ENCODE measurements around the gene ACP4. TPM values are rescaled to one million over a fixed set of nuclear protein-coding genes. Genes with fewer than 3 reads are reported as not detected.

ACP4 gene
- total and polyA plus RNA-seq, 2 of the 13 experiments (the other 11 are each of a cell fraction or from before 2014, with no cell fraction given) = 0.08 TPM; not detected in 1

GRCh38 chr19:50803633-50804419 lies 13.6 kb downstream of the ACP4 start:
- Histone ChIP-seq H3K79me2 (ENCODE audit: insufficient read depth, low read length) (peaks cover 38% of the 10 kb centered on the region), H2AFZ (ENCODE audit: low read length) (no peak overlapping the region), H4K20me1 (ENCODE audit: insufficient read depth, low read length) (peaks cover 32% of the 10 kb centered on the region), H3K27me3 (ENCODE audit: control insufficient read depth in 1 of 2, insufficient read depth in 2 of 2, low read length in 2 of 2) (no peaks in the 10 kb centered on the region; a peak in 1 of 5 replicates), H3K9ac (ENCODE audit: insufficient read depth, low read depth, low read length) (peak overlapping the region; percentile 99), H3K4me1 (ENCODE audit: insufficient read depth, low read length) (peaks cover 31% of the 10 kb centered on the region), H3K9me3 (ENCODE audit: low read length) (no peaks in the 10 kb centered on the region), H3K36me3 (replicated peaks in 1 of 2; ENCODE audit: control insufficient read depth in 1 of 2, insufficient read depth in 2 of 2, low read length in 2 of 2) (peaks cover 15 to 33% of the 10 kb centered on the region in 2 experiments), H3K27ac (ENCODE audit: extremely low read length, insufficient read depth, low read length) (peak overlapping the region; percentile 99), H3K4me3 (replicated peaks in 1 of 3; ENCODE audit: insufficient read depth in 1 of 3, low read depth in 2 of 3, low read length in 3 of 3) (peak overlapping the region; percentile 92 to 94 (median 93)), H3K4me2 (ENCODE audit: low read depth, low read length) (peak overlapping the region; percentile 92)
- intact Hi-C loops (cut with micrococcal nuclease; ENCODE audit: unreplicated experiment) (no loop called here), in situ Hi-C loops (cut with HindIII; ENCODE audit: extremely low pct_ligation_motif_present, low pct_unique_long_range_greater_than_20kb) (no loop called here)
- DNase-seq (ENCODE audit: low spot score) = no peak
- no peak for FAIRE-seq
- ChIA-PET CTCF (ENCODE audit: low intra/inter-chr PET ratio, low total read pairs) (no interaction called here), POLR2A (interaction anchor here (0.6 to 2.6 kb wide), 6 partner anchors 9 to 118 kb away, joined by 3 to 27 read pairs (median 4); no protein-coding TSS in a partner anchor)
- under 1% methylated on average over 37 of the region's 40 CpGs for WGBS (ENCODE audit: low lambda C conversion rate)
- ATAC-seq = peak; percentile 37
- BruUV-seq (replicated peaks) = TSS peak; percentile 81
- TF ChIP-seq MBD4 (IDR thresholded peaks at IDR 0.05; ENCODE audit: borderline replicate concordance, low read length) (no peak), TRAFD1 (CRISPR knock-in tag; IDR thresholded peaks at IDR 0.05; ENCODE audit: borderline replicate concordance) (no peak), AGO2 (optimal IDR thresholded peaks at IDR 0.05; ENCODE audit: low read depth, low read length) (peak; percentile 90), ARNTL (CRISPR knock-in tag; IDR thresholded peaks at IDR 0.05) (no peak), SP2 (CRISPR knock-in tag; IDR thresholded peaks at IDR 0.05) (0 out of 2 replicates have a peak, but pooled peaks have one; percentile 3), YY1 (IDR thresholded peaks at IDR 0.05; ENCODE audit: insufficient read depth, insufficient replicate concordance, low read depth, low read length) (peak; percentile 78), U2AF2 (IDR thresholded peaks at IDR 0.05; ENCODE audit: low read depth, low read length) (no peak), CAMTA2 (CRISPR knock-in tag; IDR thresholded peaks at IDR 0.05; ENCODE audit: borderline replicate concordance) (no peak), YEATS2 (CRISPR knock-in tag; IDR thresholded peaks at IDR 0.05; ENCODE audit: borderline replicate concordance) (no peak), BORCS8-MEF2B (CRISPR knock-in tag; IDR thresholded peaks at IDR 0.05) (no peak), DNMT1 (CRISPR knock-in tag; IDR thresholded peaks at IDR 0.05) (0 out of 2 replicates have a peak, but pooled peaks have one; percentile 5), TEAD2 (CRISPR knock-in tag; IDR thresholded peaks at IDR 0.05) (no peak), ESRRA (CRISPR knock-in tag; IDR thresholded peaks at IDR 0.05; ENCODE audit: low read depth) (no peak)
- TF ChIP-seq, protein P1, sequence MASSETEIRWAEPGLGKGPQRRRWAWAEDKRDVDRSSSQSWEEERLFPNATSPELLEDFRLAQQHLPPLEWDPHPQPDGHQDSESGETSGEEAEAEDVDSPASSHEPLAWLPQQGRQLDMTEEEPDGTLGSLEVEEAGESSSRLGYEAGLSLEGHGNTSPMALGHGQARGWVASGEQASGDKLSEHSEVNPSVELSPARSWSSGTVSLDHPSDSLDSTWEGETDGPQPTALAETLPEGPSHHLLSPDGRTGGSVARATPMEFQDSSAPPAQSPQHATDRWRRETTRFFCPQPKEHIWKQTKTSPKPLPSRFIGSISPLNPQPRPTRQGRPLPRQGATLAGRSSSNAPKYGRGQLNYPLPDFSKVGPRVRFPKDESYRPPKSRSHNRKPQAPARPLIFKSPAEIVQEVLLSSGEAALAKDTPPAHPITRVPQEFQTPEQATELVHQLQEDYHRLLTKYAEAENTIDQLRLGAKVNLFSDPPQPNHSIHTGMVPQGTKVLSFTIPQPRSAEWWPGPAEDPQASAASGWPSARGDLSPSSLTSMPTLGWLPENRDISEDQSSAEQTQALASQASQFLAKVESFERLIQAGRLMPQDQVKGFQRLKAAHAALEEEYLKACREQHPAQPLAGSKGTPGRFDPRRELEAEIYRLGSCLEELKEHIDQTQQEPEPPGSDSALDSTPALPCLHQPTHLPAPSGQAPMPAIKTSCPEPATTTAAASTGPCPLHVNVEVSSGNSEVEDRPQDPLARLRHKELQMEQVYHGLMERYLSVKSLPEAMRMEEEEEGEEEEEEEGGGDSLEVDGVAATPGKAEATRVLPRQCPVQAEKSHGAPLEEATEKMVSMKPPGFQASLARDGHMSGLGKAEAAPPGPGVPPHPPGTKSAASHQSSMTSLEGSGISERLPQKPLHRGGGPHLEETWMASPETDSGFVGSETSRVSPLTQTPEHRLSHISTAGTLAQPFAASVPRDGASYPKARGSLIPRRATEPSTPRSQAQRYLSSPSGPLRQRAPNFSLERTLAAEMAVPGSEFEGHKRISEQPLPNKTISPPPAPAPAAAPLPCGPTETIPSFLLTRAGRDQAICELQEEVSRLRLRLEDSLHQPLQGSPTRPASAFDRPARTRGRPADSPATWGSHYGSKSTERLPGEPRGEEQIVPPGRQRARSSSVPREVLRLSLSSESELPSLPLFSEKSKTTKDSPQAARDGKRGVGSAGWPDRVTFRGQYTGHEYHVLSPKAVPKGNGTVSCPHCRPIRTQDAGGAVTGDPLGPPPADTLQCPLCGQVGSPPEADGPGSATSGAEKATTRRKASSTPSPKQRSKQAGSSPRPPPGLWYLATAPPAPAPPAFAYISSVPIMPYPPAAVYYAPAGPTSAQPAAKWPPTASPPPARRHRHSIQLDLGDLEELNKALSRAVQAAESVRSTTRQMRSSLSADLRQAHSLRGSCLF (CRISPR knock-in tag; IDR thresholded peaks at IDR 0.05; ENCODE audit: borderline replicate concordance) = no peak
- TF ChIP-seq, protein P2, sequence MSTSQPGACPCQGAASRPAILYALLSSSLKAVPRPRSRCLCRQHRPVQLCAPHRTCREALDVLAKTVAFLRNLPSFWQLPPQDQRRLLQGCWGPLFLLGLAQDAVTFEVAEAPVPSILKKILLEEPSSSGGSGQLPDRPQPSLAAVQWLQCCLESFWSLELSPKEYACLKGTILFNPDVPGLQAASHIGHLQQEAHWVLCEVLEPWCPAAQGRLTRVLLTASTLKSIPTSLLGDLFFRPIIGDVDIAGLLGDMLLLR (CRISPR knock-in tag; IDR thresholded peaks at IDR 0.05) = no peak
- TF ChIP-seq, protein P3, sequence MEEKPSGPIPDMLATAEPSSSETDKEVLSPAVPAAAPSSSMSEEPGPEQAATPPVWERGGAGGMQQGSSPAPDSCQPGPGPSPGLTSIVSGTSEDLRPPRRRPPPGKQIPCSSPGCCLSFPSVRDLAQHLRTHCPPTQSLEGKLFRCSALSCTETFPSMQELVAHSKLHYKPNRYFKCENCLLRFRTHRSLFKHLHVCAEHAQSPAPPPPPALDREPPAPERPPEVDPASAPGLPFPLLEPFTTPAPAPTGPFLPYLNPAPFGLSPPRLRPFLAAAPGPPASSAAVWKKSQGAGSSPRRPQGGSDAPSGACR (CRISPR knock-in tag; IDR thresholded peaks at IDR 0.05) = no peak

Data from HepG2 (cell line).